LNCaP clone FGC (cell line): Measurements from ENCODE around the gene CCDC28A.

Experiments
- DNase-seq: peaks from one replicate; pipeline ENCODE4 v3.0.0-alpha.2; 2011; ENCODE audit warnings: low read depth
- H3K4me3 ChIP-seq: 2 replicates; pipeline ENCODE4 v1.5.1; 2011; ENCODE audit warnings: mild to moderate bottlenecking, low read depth, low read length, control low read depth
- TF ChIP-seq, protein P1 (sequence below): IDR thresholded peaks from 2 replicates; pipeline ENCODE4 v1.5.1; 2012; ENCODE audit warnings: mild to moderate bottlenecking; ENCODE audit not compliant: control insufficient read depth, insufficient read depth; ENCODE audit errors: extremely low read depth

CCDC28A gene

GRCh38 chr6:138787138-138787537 is 13.6 kb downstream of the CCDC28A start:
- no peak for DNase-seq
- TF ChIP-seq, protein P1, sequence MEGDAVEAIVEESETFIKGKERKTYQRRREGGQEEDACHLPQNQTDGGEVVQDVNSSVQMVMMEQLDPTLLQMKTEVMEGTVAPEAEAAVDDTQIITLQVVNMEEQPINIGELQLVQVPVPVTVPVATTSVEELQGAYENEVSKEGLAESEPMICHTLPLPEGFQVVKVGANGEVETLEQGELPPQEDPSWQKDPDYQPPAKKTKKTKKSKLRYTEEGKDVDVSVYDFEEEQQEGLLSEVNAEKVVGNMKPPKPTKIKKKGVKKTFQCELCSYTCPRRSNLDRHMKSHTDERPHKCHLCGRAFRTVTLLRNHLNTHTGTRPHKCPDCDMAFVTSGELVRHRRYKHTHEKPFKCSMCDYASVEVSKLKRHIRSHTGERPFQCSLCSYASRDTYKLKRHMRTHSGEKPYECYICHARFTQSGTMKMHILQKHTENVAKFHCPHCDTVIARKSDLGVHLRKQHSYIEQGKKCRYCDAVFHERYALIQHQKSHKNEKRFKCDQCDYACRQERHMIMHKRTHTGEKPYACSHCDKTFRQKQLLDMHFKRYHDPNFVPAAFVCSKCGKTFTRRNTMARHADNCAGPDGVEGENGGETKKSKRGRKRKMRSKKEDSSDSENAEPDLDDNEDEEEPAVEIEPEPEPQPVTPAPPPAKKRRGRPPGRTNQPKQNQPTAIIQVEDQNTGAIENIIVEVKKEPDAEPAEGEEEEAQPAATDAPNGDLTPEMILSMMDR = no peak
- H3K4me3 ChIP-seq = no peak overlapping the region

DNA sequence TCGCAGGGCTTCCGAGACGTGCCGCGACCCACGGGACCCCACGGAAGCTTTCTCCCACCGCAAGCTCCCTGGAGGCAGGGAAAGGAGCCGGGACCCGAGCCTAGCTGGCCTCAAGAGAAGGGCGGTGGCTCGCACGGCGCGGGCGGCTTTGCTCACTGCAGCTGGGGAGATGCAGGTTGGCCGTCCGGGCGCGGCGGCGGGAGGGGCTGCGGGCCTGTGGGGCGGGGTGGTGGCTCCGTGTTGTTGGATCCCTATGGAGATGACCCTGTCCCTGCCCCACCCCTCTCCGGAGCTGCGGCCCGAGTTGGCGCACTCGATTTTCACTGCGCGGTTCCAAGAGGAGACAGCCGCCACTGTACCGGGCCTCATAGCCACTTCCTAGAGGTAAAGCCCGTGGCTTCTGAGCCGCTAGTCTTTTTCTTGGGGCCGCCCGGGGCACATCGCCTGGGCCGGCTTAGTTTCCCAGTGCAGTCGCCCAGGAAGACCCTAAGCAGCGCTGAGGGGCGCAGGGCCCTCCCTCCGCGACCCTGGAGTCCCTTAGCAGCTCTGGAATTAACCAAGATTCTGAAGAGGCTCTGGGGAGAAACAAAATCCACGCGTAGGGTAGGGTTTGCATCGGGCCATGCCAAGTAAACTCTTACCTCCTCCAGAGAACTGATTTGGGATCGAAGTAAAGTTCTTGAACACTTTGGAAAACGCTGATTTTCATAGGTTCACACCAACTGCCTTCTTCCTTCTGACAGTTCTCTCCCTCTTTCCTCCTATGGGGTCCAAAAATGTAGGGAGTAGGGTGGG is 22.4 kb downstream of the CCDC28A start, which contains the start of gene ECT2L:
ECT2L (plus strand) TSS at position 279 of the 795 bp plus-strand sequence. CDS start 17,188 bp downstream, outside the sequence.
- DNase-seq = no peak
- TF ChIP-seq, protein P1 = no peak
- H3K4me3 ChIP-seq = no peak within 1 kb of the TSS

GRCh38 chr6:138796771-138797170 is 23.2 kb downstream of the CCDC28A start:
- no peak for DNase-seq

DNA sequence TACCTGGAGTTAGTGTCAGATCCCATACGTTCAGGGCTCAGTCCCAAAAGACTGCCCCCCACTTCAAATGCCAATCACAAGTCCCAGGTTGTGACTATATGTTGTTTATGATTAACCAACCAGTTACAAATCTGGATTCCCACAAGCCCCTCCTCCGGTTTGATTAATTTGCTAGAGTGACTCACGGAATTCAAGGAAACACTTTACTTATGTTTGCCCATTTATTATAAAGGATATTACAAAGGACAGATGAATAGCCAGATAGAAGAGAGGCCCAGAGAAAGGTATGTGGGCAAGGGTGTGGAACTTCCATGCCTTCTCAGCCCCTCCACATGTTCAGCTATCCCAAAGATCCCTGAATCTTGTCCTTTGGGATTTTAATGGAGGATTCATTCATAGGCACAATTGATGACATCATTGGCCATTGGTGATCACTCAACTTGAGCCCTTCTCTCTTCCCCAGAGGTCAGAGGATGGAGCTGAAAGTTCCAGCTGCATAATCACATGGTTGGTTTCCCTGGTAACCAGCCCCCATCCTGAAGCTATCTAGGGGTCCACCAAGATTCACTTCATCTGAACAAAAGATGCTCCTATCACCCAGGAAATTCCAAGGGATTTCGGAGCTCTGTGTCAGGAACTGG is 24.4 kb downstream of the CCDC28A start:
- no peak overlapping the region for H3K4me3 ChIP-seq
- TF ChIP-seq, protein P1 = no peak
- DNase-seq = no peak

More at GRCh38 chr6:138796771-138797170, 23.2 kb downstream of the CCDC28A start:
- TF ChIP-seq, protein P1 = no peak
- no peak overlapping the region for H3K4me3 ChIP-seq

DNA sequence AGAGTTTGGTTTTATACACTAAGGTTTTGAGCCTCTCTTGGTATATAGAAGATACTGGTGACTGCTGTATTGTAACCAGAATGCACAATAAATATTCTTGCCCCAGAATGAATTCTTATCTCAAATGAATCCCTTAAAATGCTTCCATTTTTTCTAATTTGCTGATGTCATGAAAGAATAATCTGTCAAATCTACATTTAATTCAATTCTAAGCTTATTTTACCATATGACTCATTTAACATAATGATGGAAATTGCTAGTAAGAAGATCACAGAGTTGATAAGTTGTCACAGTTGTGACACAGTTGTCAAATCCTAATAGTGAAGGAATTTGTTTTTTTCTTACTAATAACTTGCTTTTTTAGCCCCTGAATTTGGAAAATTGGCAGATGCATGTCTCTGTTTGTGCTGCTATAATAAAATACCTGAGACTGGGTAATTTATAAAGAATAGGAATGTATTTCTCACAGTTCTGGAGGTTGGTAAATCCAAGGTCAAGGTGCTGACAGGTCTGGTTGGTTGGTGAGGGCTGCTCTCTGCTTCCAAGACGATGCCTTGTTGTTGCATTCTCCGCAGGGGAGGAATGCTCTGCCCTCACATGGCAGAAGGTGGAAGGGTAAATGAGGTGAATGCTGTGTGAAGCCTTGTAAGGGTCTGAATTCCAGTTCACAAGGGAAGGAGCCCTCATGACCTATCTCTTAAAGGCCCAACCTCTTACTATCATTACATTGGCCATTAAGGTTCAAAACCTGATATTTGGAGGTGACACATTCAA is 27.0 kb downstream of the CCDC28A start:
- TF ChIP-seq, protein P1 = no peak
- H3K4me3 ChIP-seq = no peak overlapping the region
- DNase-seq = no peak

GRCh38 chr6:138803331-138803730 is 29.8 kb downstream of the CCDC28A start:
- H3K4me3 ChIP-seq = no peak overlapping the region
- DNase-seq = no peak
- TF ChIP-seq, protein P1 = no peak
